SK-N-MC (cell line): ENCODE measurements around the gene CLCN3.

Experiments used
- DNase-seq: peaks from one replicate; pipeline ENCODE4 v3.0.0-alpha.2; 2011; ENCODE audit warnings: low read depth, low spot score
- H3K27ac ChIP-seq: fragments of 200-600 bp; sonication (generic); 2 replicates; pipeline ENCODE4 v1.5.1; 2016; ENCODE audit warnings: mixed run types
- H3K36me3 ChIP-seq: fragments of 200-600 bp; sonication (generic); 2 replicates; pipeline ENCODE4 v1.6.1; 2017; ENCODE audit warnings: antibody characterized with exemption, low read length, mixed read lengths; ENCODE audit not compliant: insufficient read depth
- H3K4me3 ChIP-seq: fragments of 200-600 bp; sonication (generic); 2 replicates; pipeline ENCODE4 v1.5.1; 2016
- H3K9ac ChIP-seq: fragments of 200-600 bp; sonication (generic); 2 replicates; pipeline ENCODE4 v1.8.0; 2017; ENCODE audit warnings: mixed run types, mixed read lengths; ENCODE audit not compliant: insufficient read length
- H3K9me3 ChIP-seq: fragments of 200-600 bp; sonication (generic); 2 replicates; pipeline ENCODE4 v1.6.1; 2017; ENCODE audit warnings: low read depth, mild to moderate bottlenecking, antibody characterized with exemption, low read length, moderate library complexity, mixed read lengths
- EZH2 ChIP-seq: fragments of 200-600 bp; sonication (generic); IDR thresholded peaks from one replicate; pipeline ENCODE4 v1.6.1; 2017; ENCODE audit warnings: antibody characterized with exemption
- FOXP2 ChIP-seq: optimal IDR thresholded peaks from 2 replicates; pipeline ENCODE3; 2011; ENCODE audit warnings: mild to moderate bottlenecking, moderate library complexity; ENCODE audit not compliant: insufficient read depth; ENCODE audit errors: extremely low read length, control extremely low read depth
- POLR2AphosphoS5 ChIP-seq: IDR thresholded peaks from 2 replicates; pipeline ENCODE4 v1.6.1; 2012; ENCODE audit warnings: mild to moderate bottlenecking, low read depth, low read length, borderline replicate concordance

Gene CLCN3

DNA sequence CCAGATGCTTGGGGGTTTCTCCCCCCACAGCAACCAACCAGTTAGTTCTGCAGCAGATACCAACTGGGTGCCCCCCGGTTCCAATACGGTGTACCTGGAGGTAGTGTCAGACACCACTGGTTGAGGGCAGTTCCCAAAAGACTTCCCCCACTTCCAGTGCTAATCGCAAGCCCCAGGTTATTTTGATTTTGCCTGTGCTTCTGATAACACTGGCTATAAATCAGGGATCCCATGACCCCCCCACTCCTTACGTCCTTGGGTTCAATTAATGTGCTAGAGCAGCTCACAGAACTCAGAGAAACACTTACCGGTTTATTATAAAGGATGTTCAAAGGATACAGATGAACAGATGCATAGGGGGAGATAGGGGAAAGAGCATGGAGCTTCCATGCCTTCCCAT is 5.5 kb downstream of the CLCN3 start:
- TF ChIP-seq POLR2AphosphoS5 (no peak), FOXP2 (no peak), EZH2 (no peak)
- no peak overlapping the region for H3K9ac ChIP-seq
- H3K9me3 ChIP-seq: no peaks in the 10 kb centered on the region
- DNase-seq: no peak
- H3K4me3 ChIP-seq: no peak overlapping the region
- H3K27ac ChIP-seq: no peak overlapping the region
- 0 out of 2 replicates have a peak, but pooled peaks cover 3% of the 10 kb centered on the region for H3K36me3 ChIP-seq

DNA sequence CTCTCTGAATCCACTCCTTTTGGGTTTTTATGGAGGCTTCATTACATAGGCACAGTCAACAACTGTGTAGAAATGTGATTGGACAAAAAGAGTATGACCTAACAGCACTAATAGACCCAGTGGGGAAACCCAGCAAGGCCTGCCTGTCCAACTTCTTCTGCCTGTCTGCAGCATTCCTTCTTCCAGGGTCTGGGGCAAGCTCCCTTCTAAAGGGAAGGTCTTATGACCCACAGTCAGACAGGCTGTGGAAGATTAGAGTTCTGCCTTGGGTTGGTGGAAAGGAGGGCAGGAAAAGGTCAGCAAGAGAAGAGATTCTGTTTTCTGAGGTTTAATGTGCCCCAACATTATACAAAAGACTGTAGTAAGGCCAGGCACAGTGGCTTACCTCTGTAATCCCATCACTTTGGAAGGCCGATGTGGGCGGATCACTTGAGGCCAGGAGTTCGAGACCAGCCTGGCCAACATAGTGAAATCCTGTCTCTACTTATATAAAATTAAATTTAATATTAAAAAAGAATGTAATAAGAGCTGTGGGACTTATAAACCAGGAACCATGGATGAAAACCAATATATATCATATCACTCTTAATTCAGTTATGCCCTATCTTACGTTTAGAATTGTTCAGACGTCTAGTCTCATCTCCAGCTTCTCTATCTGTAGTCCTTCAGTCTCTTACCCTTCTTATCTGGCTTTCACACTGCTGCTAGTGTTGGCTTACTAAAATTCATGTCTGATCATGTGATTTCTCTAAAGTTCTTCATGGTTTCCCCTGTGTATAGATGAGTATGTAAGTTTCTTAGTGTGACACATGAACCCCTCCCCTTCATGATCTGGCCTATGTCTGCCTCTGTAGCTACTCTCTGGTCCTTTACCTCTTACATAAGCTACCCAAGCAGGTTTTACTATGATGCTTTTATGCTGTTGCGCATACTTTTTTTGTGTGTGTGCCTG is 6.2 kb downstream of the CLCN3 start:
- no peak for DNase-seq
- Histone ChIP-seq H3K4me3 (no peak overlapping the region), H3K36me3 (0 out of 2 replicates have a peak, but pooled peaks cover 3% of the 10 kb centered on the region), H3K9me3 (no peaks in the 10 kb centered on the region), H3K27ac (no peak overlapping the region), H3K9ac (no peak overlapping the region)
- TF ChIP-seq EZH2: no peak

DNA sequence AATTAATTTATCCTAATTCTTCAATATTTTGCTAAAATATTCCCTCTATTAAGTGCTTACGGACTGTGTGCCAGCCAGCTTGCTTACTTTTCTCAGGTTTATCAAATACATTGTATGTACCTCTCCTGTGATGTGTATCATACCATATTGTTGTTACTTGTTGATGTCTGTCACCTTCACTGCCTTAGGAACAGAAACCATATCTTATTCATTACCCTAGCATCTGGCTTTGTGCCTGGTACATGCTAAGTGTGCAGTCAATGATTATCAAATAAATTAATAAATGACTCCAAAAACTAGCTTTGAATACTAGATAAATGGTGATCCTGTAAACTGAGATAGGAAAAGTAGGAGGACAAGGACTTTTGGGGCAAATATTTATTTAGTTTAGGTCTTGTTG is 6.9 kb downstream of the CLCN3 start:
- no peak overlapping the region for H3K27ac ChIP-seq
- DNase-seq: no peak
- 0 out of 2 replicates have a peak, but pooled peaks cover 3% of the 10 kb centered on the region for H3K36me3 ChIP-seq
- no peak overlapping the region for H3K9ac ChIP-seq
- no peaks in the 10 kb centered on the region for H3K9me3 ChIP-seq
- no peak overlapping the region for H3K4me3 ChIP-seq
- TF ChIP-seq EZH2: no peak
- no peak for TF ChIP-seq FOXP2
- no peak for TF ChIP-seq POLR2AphosphoS5

GRCh38 chr4:169628579-169628978 is 8.2 kb downstream of the CLCN3 start:
- no peak for TF ChIP-seq POLR2AphosphoS5
- no peak for TF ChIP-seq EZH2
- TF ChIP-seq FOXP2: no peak
- no peak overlapping the region for H3K9ac ChIP-seq
- H3K4me3 ChIP-seq: no peak overlapping the region
- 0 out of 2 replicates have a peak, but pooled peaks cover 3% of the 10 kb centered on the region for H3K36me3 ChIP-seq
- no peak overlapping the region for H3K27ac ChIP-seq
- no peaks in the 10 kb centered on the region for H3K9me3 ChIP-seq
- no peak for DNase-seq

- Histone ChIP-seq H3K4me3 (no peak overlapping the region), H3K9ac (no peak overlapping the region), H3K27ac (no peak overlapping the region), H3K9me3 (no peaks in the 10 kb centered on the region), H3K36me3 (0 out of 2 replicates have a peak, but pooled peaks cover 3% of the 10 kb centered on the region)
- DNase-seq: no peak
- TF ChIP-seq EZH2 (no peak), POLR2AphosphoS5 (no peak), FOXP2 (no peak)
Measured at GRCh38 chr4:169630069-169630468, 9.7 kb downstream of the CLCN3 start.

GRCh38 chr4:169632896-169633295 is 12.5 kb downstream of the CLCN3 start:
- no peak for DNase-seq
- peak overlapping the region; percentile 55 for H3K4me3 ChIP-seq
- H3K9ac ChIP-seq: peak overlapping the region; percentile 37

GRCh38 chr4:169634975-169635374 is 14.6 kb downstream of the CLCN3 start:
- Histone ChIP-seq H3K36me3 (peaks cover 19% of the 10 kb centered on the region), H3K9me3 (no peaks in the 10 kb centered on the region), H3K9ac (no peak overlapping the region), H3K4me3 (no peak overlapping the region), H3K27ac (peak overlapping the region; percentile 91)
- TF ChIP-seq EZH2: no peak
- TF ChIP-seq FOXP2: no peak
- TF ChIP-seq POLR2AphosphoS5: no peak
- DNase-seq: no peak

More at GRCh38 chr4:169632896-169633295, 12.5 kb downstream of the CLCN3 start:
- TF ChIP-seq EZH2 (no peak), FOXP2 (no peak), POLR2AphosphoS5 (no peak)
- Histone ChIP-seq H3K9me3 (no peaks in the 10 kb centered on the region), H3K36me3 (peaks cover 7% of the 10 kb centered on the region), H3K27ac (peak overlapping the region; percentile 91)

DNA sequence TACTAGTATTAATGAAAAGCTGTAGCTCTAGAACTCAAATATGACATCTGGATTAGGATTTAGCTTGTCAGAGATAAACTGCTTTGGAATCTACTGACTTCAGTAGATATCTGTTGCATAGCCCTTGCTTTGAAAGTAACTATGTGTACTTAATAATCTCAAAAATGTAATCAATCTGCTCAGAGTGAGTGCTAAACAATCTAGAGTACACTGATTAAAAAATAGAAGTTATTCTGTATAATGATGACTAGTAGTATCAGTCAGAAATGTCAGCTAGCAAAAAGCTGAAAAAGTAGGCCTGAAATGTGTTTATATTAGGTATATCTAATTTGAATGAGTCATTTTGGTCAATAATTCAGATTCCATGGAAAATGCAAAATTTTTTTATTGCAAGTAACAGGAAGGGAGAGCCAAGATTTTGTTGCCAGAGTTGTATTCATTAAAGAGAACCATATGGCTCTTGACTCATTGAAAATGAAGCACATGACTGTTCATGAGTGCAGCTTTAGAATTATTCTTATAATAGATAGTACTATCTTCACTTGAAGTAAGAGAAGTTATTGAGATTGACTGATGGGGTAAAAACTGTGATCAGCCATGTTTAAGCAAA is 20.0 kb downstream of the CLCN3 start:
- Histone ChIP-seq H3K4me3 (peak overlapping the region; percentile 55), H3K27ac (peak overlapping the region; percentile 98), H3K36me3 (peaks cover 27% of the 10 kb centered on the region), H3K9me3 (no peaks in the 10 kb centered on the region), H3K9ac (peak overlapping the region; percentile 66)
- DNase-seq: peak; percentile 73
- peak; percentile 30; the same call in 1 of the 2 replicates for TF ChIP-seq POLR2AphosphoS5
- peak; percentile 48 for TF ChIP-seq FOXP2
- TF ChIP-seq EZH2: no peak
